ENCODE results near the gene PDE9A.

DNA sequence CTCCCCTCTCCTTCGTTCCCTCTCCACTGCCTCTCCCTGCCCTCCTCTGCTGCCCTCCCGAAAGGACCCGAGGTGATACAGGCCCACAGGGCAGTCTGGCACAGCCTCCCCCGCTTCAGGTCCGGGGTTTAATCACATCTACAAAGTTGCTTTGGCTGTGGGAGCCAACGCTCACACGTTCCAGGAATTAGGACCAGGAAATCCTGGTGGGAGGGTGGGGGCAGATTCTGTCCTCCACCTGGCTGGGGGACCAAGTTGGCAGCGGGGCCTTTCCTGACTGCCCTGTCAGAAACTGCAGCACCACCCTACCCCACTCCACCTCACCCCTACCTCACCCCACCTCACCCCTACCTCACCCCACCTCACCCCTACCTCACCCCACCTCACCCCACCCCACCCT lies 130.9 kb downstream of the PDE9A start:
- no peak for TF ChIP-seq POLR2A (IDR thresholded peaks at IDR 0.05)
- TF ChIP-seq, protein P1, sequence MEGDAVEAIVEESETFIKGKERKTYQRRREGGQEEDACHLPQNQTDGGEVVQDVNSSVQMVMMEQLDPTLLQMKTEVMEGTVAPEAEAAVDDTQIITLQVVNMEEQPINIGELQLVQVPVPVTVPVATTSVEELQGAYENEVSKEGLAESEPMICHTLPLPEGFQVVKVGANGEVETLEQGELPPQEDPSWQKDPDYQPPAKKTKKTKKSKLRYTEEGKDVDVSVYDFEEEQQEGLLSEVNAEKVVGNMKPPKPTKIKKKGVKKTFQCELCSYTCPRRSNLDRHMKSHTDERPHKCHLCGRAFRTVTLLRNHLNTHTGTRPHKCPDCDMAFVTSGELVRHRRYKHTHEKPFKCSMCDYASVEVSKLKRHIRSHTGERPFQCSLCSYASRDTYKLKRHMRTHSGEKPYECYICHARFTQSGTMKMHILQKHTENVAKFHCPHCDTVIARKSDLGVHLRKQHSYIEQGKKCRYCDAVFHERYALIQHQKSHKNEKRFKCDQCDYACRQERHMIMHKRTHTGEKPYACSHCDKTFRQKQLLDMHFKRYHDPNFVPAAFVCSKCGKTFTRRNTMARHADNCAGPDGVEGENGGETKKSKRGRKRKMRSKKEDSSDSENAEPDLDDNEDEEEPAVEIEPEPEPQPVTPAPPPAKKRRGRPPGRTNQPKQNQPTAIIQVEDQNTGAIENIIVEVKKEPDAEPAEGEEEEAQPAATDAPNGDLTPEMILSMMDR (IDR thresholded peaks at IDR 0.05) = no peak
